H9 (cell line): ENCODE measurements around the gene CTIF. TPM values are rescaled to one million over a fixed set of nuclear protein-coding genes. Genes with fewer than 3 reads are reported as not detected.

ENCODE experiments used
- DNase-seq: peaks from one replicate; pipeline ENCODE4 v3.0.0-alpha.2; 2017
- H2AFZ ChIP-seq: one replicate; pipeline ENCODE4 v1.6.1; 2013; ENCODE audit warnings: mild to moderate bottlenecking, low read length, control low read depth, moderate library complexity
- H2AK5ac ChIP-seq: 2 replicates; pipeline ENCODE4 v1.6.1; 2013; ENCODE audit warnings: low read length, control low read depth, mixed read lengths; ENCODE audit not compliant: insufficient read length
- H2BK120ac ChIP-seq: one replicate; pipeline ENCODE4 v1.6.1; 2013; ENCODE audit warnings: low read depth, mild to moderate bottlenecking, low read length, control low read depth, inconsistent platforms; ENCODE audit not compliant: poor library complexity, severe bottlenecking
- H2BK12ac ChIP-seq: 2 replicates; pipeline ENCODE4 v1.6.1; 2013; ENCODE audit warnings: low read length, control low read depth, mixed read lengths, low read depth; ENCODE audit not compliant: insufficient read length
- H2BK15ac ChIP-seq: 2 replicates; pipeline ENCODE4 v1.6.1; 2013; ENCODE audit warnings: low read depth, low read length, control low read depth
- H2BK20ac ChIP-seq: one replicate; pipeline ENCODE4 v1.6.1; 2013; ENCODE audit warnings: low read depth, mild to moderate bottlenecking, low read length, control low read depth, inconsistent platforms; ENCODE audit not compliant: poor library complexity, severe bottlenecking
- H2BK5ac ChIP-seq: 2 replicates; pipeline ENCODE4 v1.6.1; 2013; ENCODE audit warnings: low read length, control low read depth, mixed read lengths; ENCODE audit not compliant: insufficient read length
- H3K14ac ChIP-seq: 2 replicates; pipeline ENCODE4 v1.6.1; 2013; ENCODE audit warnings: low read length, control low read depth; ENCODE audit not compliant: insufficient read depth
- H3K18ac ChIP-seq: 2 replicates; pipeline ENCODE4 v1.6.1; 2013; ENCODE audit warnings: low read depth, mild to moderate bottlenecking, mixed read lengths, low read length, control low read depth; ENCODE audit not compliant: insufficient read length
- H3K23ac ChIP-seq: 2 replicates; pipeline ENCODE4 v1.6.1; 2013; ENCODE audit warnings: low read length, control low read depth, mixed read lengths, low read depth; ENCODE audit not compliant: insufficient read length
- H3K23me2 ChIP-seq: 2 replicates; pipeline ENCODE4 v1.6.1; 2013; ENCODE audit warnings: low read depth, mild to moderate bottlenecking, mixed read lengths, low read length, control low read depth; ENCODE audit not compliant: insufficient read length, poor library complexity, severe bottlenecking
- H3K27ac ChIP-seq: 2 replicates; pipeline ENCODE4 v1.5.1; 2013; ENCODE audit warnings: low read length, control low read depth, mixed read lengths, low read depth; ENCODE audit not compliant: insufficient read length
- H3K27me3 ChIP-seq: 2 replicates; pipeline ENCODE4 v1.6.1; 2013; ENCODE audit warnings: low read length, control low read depth, inconsistent platforms; ENCODE audit not compliant: insufficient read depth
- H3K4ac ChIP-seq: 2 replicates; pipeline ENCODE4 v1.6.1; 2013; ENCODE audit warnings: low read depth, mild to moderate bottlenecking, control low read depth, inconsistent platforms, low read length, moderate library complexity
- H3K4me1 ChIP-seq: 2 replicates; pipeline ENCODE4 v1.6.1; 2013; ENCODE audit warnings: low read length, control low read depth, inconsistent platforms; ENCODE audit not compliant: insufficient read depth
- H3K4me2 ChIP-seq: 2 replicates; pipeline ENCODE4 v1.6.1; 2013; ENCODE audit warnings: low read length, control low read depth, mixed read lengths; ENCODE audit not compliant: insufficient read length, insufficient read depth
- H3K56ac ChIP-seq: 2 replicates; pipeline ENCODE4 v1.6.1; 2013; ENCODE audit warnings: low read depth, mild to moderate bottlenecking, mixed read lengths, low read length, control low read depth; ENCODE audit not compliant: insufficient read length
- H3K79me1 ChIP-seq: 2 replicates; pipeline ENCODE4 v1.6.1; 2013; ENCODE audit warnings: low read depth, mild to moderate bottlenecking, moderate library complexity, low read length, control low read depth, inconsistent platforms; ENCODE audit not compliant: insufficient read depth, poor library complexity, severe bottlenecking
- H3K79me2 ChIP-seq: 2 replicates; pipeline ENCODE4 v1.6.1; 2013; ENCODE audit warnings: low read length, control low read depth, inconsistent platforms; ENCODE audit not compliant: insufficient read depth
- H3K9ac ChIP-seq: 2 replicates; pipeline ENCODE4 v1.6.1; 2013; ENCODE audit warnings: low read length, control low read depth, mixed read lengths; ENCODE audit not compliant: insufficient read length; ENCODE audit errors: extremely low read depth
- H3K9me3 ChIP-seq: one replicate; pipeline ENCODE4 v1.6.1; 2013; ENCODE audit warnings: low read depth, low read length, inconsistent platforms; ENCODE audit not compliant: control insufficient read depth
- H3T11ph ChIP-seq: one replicate; pipeline ENCODE4 v1.6.1; 2013; ENCODE audit warnings: mild to moderate bottlenecking, low read length, control low read depth, inconsistent platforms
- H4K20me1 ChIP-seq: one replicate; pipeline ENCODE4 v1.6.1; 2013; ENCODE audit not compliant: control insufficient read depth, insufficient read length, insufficient read depth
- H4K5ac ChIP-seq: 2 replicates; pipeline ENCODE4 v1.6.1; 2013; ENCODE audit warnings: low read depth, mild to moderate bottlenecking, mixed read lengths, low read length, control low read depth; ENCODE audit not compliant: insufficient read length
- H4K8ac ChIP-seq: replicated peaks from 2 replicates; pipeline ENCODE4 v1.6.1; 2013; ENCODE audit warnings: low read length, control low read depth, mixed read lengths, low read depth; ENCODE audit not compliant: insufficient read length
- H4K91ac ChIP-seq: 2 replicates; pipeline ENCODE4 v1.6.1; 2013; ENCODE audit warnings: low read depth, mild to moderate bottlenecking, moderate library complexity, mixed read lengths, low read length, control low read depth; ENCODE audit not compliant: insufficient read length
- H3K27ac Mint-ChIP-seq, 3 experiments: 2 replicates in 2 of 3; 3 replicates in 1 of 3; pipeline ENCODE4 v1.8.0; 2020 to 2021; ENCODE audit warnings: mixed read lengths in 3 of 3, mild to moderate bottlenecking in 1 of 3, moderate library complexity in 1 of 3
- H3K27me3 Mint-ChIP-seq: 2 replicates; pipeline ENCODE4 v1.8.0; 2021; ENCODE audit warnings: low read depth, mild to moderate bottlenecking, moderate library complexity, mixed read lengths
- H3K36me3 Mint-ChIP-seq, 3 experiments: 2 replicates in 2 of 3; 3 replicates in 1 of 3; pipeline ENCODE4 v1.8.0; 2020 to 2021; ENCODE audit warnings: low read depth in 3 of 3, mixed read lengths in 3 of 3; ENCODE audit not compliant: insufficient read depth in 1 of 3
- H3K4me1 Mint-ChIP-seq, 2 experiments: 2 replicates each; pipeline ENCODE4 v1.8.0; 2020; ENCODE audit warnings: mixed read lengths in 2 of 2
- H3K4me3 Mint-ChIP-seq, 2 experiments: 2 replicates in 1 of 2; 3 replicates in 1 of 2; pipeline ENCODE4 v1.8.0; 2020 to 2021; ENCODE audit warnings: mild to moderate bottlenecking in 2 of 2, mixed read lengths in 2 of 2, moderate library complexity in 1 of 2
- H3K9me3 Mint-ChIP-seq, 2 experiments: 2 replicates in 1 of 2; 3 replicates in 1 of 2; pipeline ENCODE4 v1.8.0; 2020; ENCODE audit warnings: mild to moderate bottlenecking in 2 of 2, mixed read lengths in 2 of 2, moderate library complexity in 1 of 2
- WGBS: extraction: QIAGEN DNeasy Blood & Tissue Kit; methylation state at CpG from one replicate; pipeline ENCODE4 v1.1.7; 2013; ENCODE audit warnings: missing lambda C conversion rate, low lambda C conversion rate, mixed read lengths; ENCODE audit not compliant: insufficient read length; ENCODE audit errors: extremely low coverage; 5-methylcytosine and 5-hydroxymethylcytosine counted together
- total RNA-seq: library from RNA; stranded (reverse); gene quantifications from 2 replicates; pipeline ENCODE4 v1.2.1, GENCODE V29; 2021
- TF ChIP-seq, protein P1 (sequence below): fragments of 200-600 bp; sonication (generic); conservative IDR thresholded peaks from 3 replicates; pipeline ENCODE4 v1.8.0; 2021; ENCODE audit warnings: antibody characterized with exemption, mild to moderate bottlenecking

Gene CTIF
- total RNA-seq, 1 experiment from 2014 or later: 15.8 TPM

DNA sequence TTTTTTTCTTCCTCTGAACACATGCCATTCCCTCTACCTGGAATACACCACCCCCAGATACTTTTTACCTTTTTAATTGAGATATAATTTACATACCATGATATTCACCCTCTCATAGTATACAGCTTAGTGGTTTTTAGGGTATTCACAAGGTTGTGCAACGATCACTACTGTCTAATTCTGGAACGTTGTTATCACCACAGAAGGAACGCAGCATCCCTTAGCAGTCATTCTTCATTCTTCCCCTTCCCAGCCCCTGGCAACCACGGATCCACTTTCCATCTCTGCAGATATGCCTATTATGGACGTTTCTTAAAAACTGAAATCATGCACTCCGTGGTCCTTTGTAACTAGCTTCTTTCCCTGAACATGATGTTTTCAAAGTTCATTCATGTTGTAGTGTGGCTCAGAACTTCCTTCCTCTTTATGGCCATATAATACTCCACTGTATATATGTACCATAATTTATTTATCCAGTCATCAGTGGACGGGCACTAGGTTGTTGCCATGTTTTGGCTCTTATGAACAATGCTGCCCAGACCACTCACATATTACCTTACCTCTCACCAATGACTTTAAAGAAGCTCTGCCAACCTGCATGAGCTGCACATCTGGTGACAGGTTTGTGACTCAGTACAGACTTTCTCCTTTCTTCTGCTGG, 168.9 kb downstream of the CTIF start:
- TF ChIP-seq, protein P1, sequence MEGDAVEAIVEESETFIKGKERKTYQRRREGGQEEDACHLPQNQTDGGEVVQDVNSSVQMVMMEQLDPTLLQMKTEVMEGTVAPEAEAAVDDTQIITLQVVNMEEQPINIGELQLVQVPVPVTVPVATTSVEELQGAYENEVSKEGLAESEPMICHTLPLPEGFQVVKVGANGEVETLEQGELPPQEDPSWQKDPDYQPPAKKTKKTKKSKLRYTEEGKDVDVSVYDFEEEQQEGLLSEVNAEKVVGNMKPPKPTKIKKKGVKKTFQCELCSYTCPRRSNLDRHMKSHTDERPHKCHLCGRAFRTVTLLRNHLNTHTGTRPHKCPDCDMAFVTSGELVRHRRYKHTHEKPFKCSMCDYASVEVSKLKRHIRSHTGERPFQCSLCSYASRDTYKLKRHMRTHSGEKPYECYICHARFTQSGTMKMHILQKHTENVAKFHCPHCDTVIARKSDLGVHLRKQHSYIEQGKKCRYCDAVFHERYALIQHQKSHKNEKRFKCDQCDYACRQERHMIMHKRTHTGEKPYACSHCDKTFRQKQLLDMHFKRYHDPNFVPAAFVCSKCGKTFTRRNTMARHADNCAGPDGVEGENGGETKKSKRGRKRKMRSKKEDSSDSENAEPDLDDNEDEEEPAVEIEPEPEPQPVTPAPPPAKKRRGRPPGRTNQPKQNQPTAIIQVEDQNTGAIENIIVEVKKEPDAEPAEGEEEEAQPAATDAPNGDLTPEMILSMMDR: no peak

More for the DNA sequence above, 168.9 kb downstream of the CTIF start:
- Mint-ChIP-seq H3K4me3 (no peak overlapping the region), H3K27ac (no peak overlapping the region; a peak in 2 of 7 replicates), H3K27me3 (no peaks in the 10 kb centered on the region), H3K36me3 (peaks cover 0 to 2% (median 0%) of the 10 kb centered on the region in 3 experiments; a peak in 1 of 7 replicates), H3K4me1 (peaks cover 14 to 18% of the 10 kb centered on the region in 2 experiments), H3K9me3 (peaks cover 0 to 2% of the 10 kb centered on the region in 2 experiments; a peak in 1 of 5 replicates)
- H2BK5ac ChIP-seq: no peak overlapping the region
- no peak for DNase-seq
- no peaks in the 10 kb centered on the region for H3K9me3 ChIP-seq
- no peaks in the 10 kb centered on the region for H3K79me2 ChIP-seq
- no peak overlapping the region for H4K8ac ChIP-seq
- no peaks in the 10 kb centered on the region for H3K23me2 ChIP-seq
- H2BK15ac ChIP-seq: no peak overlapping the region
- no peak overlapping the region for H2AK5ac ChIP-seq
- no peaks in the 10 kb centered on the region for H3K79me1 ChIP-seq
- H3K4me1 ChIP-seq: no peaks in the 10 kb centered on the region
- no peaks in the 10 kb centered on the region for H3K27me3 ChIP-seq
- H3K56ac ChIP-seq: no peak overlapping the region
- no peak overlapping the region for H3K27ac ChIP-seq
- WGBS: no CpG with 5 or more reads among the region's 7 CpGs
- H2BK120ac ChIP-seq: no peak overlapping the region
- H4K20me1 ChIP-seq: no peaks in the 10 kb centered on the region
- no peak overlapping the region for H3K23ac ChIP-seq
- no peak overlapping the region for H3K4ac ChIP-seq
- no peak overlapping the region for H3K4me2 ChIP-seq
- no peak overlapping the region for H2AFZ ChIP-seq
- no peak overlapping the region for H3T11ph ChIP-seq
- no peak overlapping the region for H2BK20ac ChIP-seq
- no peak overlapping the region for H4K91ac ChIP-seq
- no peak overlapping the region for H3K14ac ChIP-seq
- H3K9ac ChIP-seq: no peak overlapping the region
- no peak overlapping the region for H3K18ac ChIP-seq
- no peak overlapping the region for H4K5ac ChIP-seq
- no peak overlapping the region for H2BK12ac ChIP-seq
